ENCODE measurements around the gene ILDR2.

Gene ILDR2

DNA sequence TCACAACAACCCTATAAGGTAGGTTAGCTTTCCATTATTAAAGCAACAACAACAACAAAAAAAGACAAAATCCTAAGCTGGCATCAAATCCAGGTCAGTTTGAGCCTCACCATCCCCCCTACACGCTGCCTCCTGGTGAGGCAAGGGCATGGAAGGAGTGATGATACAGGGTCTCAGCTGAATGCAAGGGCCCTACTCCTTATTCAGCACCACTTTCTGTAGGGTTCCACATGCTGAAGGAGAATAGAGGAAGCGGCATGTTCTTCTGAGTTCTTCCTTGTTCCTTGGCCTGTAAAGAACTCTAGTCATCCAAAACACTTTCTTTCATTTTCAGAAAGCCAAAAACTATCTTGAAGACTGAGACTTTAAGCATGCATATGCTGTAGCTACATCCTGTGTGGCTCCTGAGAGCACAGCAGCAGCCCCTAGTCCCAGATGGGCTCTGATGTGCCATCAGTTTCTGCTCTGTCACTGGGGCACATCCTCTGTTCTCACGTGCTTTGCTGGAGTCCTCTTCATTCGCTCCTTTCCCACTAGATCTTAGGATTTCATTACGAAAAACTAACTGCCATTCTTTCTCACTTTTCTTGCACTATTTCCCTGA lies 6.2 kb downstream of the ILDR2 start:
- DNase-seq: no peak

DNA sequence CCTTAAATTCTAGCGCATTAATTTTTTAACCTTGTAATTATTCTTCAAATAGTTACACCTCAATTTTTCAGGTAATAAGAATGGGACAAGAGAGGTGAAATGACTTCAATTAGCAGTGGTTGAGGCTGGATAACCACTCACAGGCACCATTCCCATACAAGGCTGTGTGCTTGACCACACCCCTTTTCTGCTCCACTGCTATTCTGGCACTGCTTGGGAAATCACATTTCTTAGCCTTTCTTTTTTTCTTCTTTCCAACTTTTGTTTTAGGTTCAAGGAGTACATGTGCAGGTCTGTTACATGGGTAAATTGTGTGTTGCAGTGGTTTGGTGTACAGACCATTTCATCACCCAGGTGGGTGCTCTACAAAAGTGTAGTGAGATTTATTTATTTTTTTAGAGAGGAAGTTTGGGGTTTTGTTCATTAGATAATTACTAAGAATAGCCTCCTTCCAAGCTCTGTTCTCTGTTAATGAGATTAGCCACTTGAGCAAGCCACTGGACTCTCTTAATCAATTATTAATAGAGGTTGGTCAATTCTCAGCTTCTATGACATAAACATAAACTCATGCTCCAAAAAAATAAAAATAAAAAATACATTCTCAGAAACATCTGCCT lies 14.4 kb downstream of the ILDR2 start:
- no peak for DNase-seq

DNA sequence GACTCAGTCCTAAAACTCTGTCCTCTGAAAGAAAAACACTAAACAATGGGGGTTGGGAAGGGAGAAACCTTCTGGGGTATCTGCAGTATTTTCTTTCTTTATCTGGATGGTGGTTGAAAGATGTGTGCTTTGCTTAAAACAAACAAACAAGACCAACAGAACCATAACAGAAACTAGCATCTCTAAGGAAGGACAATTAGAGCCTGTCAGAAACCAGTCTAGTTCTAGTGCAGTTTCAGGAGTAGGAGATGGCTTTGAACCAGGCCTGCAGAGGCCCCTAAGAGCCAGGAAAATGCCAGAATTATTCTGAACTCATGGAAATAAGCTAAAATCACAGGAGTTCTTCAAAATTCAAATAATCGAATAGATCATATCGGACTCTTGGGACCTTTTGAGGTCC lies 18.5 kb downstream of the ILDR2 start:
- DNase-seq: no peak

DNA sequence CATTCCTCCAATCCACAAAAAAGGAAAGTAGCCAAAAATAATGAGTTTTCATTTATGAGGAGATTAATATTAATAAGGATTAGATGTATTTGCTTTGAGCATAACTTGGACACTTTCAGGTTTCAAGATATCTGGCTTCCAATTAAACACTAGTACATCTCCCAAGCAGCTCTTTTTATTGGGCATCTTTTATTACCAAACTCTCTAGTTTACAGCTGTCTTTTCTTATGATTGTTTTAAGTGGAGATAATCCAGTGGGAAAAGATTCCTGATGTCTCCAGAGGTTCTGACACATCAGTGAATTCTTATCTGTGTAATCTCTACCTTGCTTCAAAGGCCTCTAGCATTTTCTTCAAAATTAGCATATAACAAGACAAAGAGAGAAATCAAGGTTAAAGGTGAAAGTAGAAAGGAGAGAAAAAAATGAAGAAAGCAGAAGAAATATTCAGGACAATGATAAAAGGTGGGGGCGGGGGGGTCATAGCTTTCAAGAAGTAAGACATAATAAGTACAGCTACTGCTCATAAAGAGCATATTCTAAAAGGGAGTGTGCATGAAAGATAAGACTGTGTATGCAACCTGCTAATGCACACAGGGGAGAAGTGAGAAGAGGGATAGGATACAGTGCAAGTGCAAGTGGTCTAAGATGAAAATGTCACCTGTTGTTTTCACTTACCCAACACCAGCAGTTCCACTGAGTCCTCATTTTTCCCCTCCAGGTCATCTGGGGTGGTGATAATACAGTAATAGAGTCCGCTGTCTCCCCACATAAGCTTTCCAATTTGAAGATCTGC lies 19.1 kb downstream of the ILDR2 start:
- DNase-seq: no peak

DNA sequence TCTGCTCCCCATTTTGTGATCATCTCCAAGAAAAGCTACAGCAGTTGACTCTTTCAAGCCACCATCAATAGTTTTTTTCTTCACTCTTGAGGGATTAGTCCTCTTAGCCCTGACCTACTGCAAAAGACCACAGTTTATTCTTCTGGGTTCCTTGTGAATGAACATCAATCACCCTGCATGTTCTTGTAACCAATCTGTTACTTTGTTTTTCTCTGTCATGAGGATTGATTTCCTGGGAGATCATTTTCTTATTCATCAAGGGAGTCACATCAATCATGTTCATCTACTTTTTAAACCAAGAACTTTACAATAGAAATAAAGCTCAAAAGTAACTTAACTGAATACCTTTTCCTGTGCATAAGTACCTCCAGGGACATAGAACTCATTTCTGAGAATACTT lies 21.8 kb downstream of the ILDR2 start:
- DNase-seq: no peak

DNA sequence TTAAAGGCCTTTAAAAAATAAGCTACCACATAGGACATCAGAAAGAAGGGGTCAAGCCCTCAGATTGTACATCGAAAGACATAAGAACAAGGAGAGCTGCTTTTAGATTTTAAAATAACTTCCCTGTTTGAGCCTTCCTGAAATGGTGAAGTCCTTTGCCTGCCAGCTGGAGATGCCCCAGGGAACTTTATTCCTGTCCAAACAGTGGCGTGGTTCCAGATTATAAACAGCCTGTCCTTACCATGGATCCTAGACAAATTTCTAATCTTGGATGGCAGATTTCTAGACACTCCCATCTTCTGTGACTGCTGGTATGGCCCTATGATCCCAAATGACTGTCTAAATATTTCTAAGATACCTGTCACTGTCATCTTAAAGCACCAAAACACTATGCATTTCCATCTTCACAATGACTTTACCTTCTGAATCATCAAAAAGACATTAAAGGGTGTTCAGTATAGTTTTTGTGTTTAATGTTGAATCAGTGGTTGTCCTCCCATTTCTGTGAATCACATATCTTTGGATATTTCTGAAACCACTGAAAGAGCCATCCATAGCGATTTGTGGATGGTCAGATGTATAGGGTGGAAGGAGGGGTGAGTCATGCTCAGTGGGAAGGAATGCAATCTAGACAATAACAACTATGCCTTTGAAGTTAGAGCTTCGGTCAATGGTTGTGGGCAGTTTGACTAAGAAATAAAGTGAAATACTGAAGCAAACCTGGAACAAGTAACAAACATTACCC lies 23.2 kb downstream of the ILDR2 start:
- peak; percentile 18 for DNase-seq

DNA sequence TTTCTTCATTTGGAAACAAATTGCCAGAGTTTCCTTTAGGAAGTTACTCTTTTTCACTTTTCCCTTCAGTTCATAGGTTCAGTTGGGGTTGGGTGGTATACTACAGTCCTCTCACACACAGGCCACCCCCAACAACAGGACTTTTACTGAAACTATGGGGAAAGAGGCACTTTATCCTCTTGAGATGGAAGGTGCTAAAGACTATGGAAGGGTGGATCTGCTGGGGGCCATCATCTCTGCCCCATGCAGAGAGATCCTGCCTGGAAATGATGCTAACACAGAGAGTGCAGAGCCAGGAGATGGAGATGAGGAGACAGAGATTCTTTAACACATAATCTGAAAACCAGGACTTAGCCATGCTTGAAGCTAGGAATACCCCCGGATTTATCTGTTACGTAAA lies 24.3 kb downstream of the ILDR2 start:
- peak; percentile 13 for DNase-seq

DNA sequence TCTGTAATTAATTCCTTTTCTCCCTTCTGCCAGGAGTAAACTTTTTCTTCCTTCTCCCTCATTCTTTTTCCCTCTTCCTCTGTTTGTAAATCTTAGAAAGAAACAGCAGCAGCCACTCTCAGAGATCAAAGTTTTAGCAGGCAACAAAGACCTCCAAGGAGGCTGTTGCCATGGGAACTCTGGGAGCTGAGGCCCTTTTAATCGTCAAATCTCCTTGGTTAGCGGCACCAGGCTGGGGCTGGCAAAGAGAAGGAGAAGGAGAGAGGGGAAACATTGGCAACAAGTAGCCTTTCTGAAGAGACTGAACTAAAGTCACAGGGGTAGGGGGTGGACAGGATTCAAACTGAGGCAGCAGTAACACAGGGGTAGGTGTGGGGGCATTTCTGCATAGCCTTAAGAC lies 25.2 kb downstream of the ILDR2 start:
- peak; percentile 87 for DNase-seq

DNA sequence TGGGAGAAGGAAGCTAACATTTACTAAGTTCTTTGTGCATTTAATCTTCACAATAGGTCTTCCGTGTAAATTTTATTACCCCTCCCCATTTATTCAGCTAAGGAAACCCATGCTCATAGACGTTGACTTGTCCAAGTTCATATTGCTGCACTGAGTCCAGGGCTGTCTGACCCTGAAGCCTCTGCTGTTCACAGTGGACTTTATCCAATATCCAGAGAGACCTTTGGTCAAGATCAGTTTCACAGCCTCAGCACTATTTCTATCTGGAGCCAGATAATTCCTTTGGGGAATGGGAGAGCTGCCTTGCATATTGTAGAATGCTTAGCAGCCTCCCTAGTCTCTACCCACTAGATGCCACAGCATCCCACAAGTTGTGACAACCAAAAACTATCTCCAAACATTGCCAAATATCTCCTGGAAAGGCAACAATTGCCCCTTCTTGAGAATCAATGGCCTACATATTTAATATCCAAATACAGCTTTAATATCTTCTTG lies 26.4 kb downstream of the ILDR2 start:
- peak; percentile 20 for DNase-seq

DNA sequence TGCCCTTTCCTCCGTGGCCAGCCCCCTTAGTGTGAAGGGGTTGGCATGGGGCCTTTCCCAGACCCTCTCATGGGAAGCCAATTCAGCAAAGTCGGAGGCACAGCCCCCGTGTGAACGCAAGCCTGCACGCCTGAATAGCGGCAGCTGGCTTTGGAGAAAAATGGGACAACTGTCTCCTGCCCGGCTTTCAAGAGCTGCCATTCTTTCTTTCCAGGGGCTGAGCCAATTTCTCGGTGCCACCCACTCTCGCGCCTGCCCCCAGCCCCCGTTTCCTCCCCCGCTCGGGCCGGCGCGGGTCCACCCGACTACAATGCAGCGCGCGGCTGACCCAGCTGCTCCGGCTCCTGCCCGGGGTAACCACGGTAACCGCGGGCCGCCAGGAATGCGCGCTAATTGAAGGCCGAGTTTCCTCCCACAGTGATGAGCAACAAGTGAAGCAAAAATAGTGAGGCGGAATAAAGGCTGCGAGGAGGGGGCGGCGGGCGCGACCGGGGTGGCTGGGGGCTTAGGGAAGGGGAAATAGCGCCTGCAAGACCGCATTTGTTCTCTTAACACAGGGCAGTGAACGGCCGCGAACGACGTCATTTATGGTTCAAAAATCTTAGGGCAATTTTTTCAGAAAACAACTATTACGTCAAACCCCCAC lies 27.8 kb downstream of the ILDR2 start:
- DNase-seq: peak; percentile 96

DNA sequence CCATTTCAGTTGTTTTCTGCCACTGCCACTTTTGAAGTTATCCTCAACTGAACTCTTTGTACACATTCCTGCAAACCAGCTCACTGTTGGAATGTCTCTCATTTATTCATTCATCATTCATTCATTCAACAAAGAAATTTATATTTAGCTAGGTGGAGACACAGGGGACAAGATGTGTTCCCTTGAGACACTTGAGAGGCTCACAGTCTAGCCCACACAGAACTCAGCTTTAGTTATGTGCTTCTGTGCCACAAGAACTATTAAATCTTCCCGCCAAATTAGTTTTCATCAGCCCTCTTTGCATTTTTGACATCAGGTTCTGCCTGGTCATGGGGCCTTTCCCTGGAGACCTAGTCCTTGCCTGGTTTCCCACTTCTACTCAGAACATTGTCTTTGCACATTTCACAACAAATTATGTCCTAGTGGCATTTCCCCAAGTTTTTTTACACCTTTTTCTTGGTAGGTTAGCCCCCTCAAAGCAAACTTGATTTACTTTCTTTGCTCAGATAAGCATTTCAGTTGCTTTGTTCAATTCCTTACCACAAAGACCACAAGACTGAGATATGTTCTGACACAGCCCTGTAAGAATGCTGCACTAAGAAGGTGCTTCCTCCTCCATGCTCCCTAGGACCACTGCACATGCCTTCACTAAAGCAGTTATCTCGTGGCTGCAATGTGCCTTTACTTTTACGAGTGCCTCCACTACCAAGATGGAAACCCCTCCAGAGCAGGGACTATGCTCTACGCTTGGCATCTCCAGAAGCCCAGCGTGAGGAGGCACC lies 31.0 kb downstream of the ILDR2 start:
- no peak for DNase-seq

DNA sequence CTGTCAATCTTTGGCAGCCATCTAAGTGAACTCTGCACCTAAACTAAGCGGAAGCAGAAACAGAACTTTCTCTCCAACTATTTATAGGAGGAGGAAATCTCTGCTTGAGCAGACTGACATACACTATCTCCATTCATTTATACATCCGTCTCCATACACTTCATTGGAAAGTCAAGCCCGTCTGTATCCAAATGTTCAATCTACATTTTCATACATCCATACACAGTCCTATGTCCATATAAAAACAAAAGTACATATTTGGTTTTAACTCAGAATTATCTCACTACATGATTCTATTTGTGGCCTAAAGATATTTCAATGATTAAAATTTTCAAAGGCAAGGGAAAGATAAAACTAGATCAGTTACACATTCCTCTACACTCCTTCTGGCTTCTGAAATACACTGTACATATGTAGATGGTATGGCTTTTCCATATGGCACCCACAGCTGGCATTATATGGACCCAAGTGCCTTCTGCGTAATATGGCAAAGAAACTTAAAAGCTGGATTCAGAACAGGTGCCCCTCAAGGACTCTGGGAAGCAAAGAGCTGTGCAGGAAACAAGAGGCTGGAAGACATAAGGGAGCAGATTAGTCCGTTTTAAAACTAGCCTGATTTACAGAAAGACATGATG lies 35.5 kb downstream of the ILDR2 start:
- no peak for DNase-seq

DNA sequence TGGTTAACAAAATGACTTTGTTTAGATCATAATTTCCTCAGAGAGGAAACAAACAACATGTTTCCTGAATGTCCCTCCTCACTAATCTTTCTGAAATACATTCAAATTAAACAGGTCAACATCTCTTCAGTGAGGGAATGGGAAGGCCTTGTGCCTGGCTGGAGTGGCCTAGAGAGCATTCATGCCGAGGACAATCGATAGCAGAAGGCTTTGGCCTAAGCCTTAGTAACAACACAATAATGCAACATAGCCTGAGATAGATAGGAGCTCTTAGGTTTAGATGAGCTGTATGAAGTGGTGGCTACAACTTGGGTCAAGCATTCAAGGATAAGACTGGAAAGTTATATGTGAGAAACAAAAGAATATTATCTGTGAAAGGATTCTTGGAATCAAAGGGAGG lies 37.4 kb downstream of the ILDR2 start:
- no peak for DNase-seq

DNA sequence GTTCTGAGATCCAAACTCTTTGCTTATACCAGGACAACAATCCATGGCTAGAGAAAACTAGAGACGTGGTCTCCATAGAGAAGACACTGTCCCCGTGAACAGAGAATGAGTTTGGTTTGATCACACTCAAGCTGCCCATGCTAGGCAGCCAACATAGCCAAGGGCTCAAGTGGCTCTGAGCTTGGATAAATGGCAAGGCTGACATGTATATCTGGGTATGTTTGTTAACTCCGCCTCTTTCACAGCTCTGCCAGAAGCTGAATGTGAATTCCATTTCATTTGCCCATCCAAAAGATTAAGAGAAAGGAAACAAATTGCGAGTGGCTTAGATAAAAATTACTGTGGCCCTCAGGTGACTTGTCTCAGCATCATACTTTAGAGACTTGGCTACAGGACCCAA lies 38.0 kb downstream of the ILDR2 start:
- DNase-seq: no peak

DNA sequence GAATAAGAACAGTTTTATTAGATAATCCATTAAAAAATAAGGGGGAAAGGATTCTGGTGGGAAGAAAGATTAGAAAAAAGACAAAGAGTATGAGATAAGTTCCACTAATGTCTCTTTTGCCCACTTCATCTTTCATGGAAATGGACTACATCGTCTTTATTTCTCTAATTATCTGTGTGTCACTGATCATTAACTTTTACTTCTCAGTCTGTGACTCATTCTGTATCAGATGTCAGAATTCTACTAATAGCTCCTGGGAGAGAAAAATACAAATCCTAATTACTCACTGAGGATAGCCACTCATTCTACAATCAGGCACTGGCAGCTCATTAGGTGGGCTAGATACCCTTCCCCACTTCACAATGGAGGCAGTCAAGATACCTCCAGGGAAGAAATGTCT lies 41.7 kb downstream of the ILDR2 start:
- DNase-seq: no peak

DNA sequence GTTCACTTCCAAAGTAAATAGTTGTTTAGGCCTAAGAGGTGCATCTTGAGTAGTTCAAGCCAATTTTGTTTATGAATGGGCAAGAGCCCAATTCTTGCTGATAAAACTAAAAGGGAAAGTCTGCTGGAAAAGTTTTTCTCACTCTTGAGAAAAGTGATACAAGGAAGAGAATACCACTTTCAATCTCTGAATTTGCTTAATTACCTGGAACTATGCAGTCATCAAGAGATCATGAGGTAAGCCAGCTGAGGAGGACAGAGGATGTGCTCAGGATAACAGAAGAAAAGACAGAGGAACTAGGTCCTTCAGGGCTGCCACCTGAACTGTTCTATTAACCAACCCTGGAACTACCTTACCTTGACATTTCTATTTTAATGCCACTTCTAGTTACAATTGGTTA lies 42.2 kb downstream of the ILDR2 start:
- no peak for DNase-seq

DNA sequence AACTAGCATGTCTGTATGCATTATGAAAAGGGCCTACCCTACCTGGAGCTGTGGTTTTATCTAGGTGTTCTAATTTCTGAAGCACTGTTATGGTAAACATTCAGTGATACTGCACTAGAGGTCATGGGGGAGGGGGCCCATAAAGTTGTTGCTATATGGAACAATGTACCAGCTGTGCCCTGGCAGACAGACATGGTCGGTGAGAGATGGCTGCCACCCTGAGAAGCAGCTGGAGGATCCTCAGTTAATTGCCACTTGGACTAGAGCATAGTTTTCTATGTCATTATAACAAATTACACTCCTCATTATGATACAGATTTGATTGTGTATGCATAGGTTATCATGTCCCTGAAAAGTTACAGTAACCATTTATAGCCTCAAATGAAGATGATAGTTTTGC lies 45.4 kb downstream of the ILDR2 start:
- no peak for DNase-seq

DNA sequence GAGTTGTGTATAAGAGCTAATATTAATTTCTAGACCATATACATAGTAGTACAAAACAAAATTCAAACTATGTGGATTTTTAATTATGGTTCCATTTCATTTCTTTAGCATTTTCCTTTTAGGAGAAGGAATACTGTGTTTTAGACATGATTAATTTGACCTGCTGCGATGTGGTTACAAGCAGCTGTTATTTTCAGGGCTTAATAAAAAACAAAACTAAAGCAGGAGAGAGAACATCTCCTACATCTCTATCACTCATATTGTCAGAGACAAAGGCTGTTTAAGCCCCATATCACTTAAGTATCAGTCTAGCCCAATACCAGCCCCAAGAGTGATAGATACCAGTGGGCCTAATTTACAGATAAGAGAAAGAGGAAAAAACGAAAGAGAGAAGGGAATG lies 47.6 kb downstream of the ILDR2 start:
- DNase-seq: no peak

DNA sequence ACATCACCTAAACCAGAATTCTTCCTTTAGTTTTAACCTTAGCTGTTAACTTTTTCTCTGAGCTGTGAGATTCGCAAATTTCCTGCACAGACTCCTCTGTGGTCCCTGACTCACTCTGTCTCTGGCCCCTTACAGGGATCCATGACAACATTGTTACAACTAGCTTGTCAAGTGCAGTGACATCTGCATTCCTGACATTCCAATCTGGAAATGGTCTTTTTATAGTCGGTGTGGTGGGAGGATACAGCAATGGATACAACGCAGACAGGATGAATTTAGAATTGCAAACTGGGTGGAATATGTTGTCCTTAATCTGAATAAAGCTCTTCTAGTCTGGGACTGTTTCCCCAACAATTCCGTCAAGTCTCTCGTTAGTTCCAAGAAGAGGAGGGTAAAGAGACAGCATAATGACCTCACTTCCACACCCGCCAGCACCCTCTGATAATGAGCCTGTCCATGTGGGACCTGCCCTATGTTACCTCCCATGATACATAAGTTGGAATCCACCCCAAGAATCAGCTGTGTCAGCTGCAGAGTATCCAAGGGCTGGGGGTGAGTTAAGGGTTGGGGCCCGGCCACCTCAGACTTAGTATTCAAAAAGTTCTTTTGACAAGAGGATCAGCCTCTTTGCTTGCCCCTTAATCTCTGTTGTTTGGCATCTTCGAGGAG lies 49.4 kb downstream of the ILDR2 start:
- DNase-seq: peak; percentile 64

DNA sequence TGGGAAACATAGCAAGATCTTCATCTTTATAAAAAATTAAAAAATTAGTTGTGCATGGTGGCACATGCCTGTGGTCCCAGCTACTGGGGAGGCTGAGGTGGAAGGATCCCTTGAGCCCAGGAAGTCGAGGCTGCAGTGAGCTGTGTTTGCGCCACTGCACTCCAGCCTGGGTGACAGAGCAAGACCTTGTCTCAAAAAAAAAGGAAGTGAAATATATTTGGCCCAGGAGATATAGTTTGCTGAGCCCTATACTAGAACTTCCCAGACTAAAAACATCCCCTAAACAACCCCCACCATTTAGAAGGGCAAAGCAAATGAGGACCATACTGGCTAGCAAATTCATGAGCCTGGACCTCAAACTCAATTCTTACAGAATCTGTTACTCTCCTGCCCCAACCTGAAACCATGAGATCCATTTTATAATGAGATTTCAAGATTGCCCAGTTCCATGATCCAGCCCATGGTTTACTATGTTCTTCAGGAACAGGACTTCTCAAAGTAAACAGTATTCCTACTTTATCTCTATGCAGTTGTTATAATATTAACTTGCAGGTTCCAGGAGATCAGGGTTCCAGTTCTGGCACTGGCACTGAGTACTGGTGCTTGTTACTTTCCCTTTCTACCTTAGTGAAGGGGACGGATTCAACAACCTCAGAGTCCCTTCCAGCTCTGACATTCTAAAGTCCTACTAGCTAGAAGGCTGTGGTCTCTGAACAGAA lies 50.4 kb downstream of the ILDR2 start:
- DNase-seq: no peak
